Transverse colon (tissue), 4 donors: ENCODE data around the gene MTOR.

ENCODE experiments used
- EP300 ChIP-seq: sonication (generic); formaldehyde crosslinking; IDR thresholded peaks from one replicate; pipeline ENCODE4 v1.6.1; 2017; ENCODE audit warnings: antibody characterized with exemption, low read depth
- POLR2A ChIP-seq: fragments of 450-650 bp; IDR thresholded peaks from one replicate; pipeline ENCODE4 v1.6.1; 2016; ENCODE audit warnings: antibody characterized with exemption, mild to moderate bottlenecking, moderate library complexity
- POLR2AphosphoS5 ChIP-seq, 3 donors: sonication (generic); formaldehyde crosslinking; IDR thresholded peaks; one replicate each; pipeline ENCODE4 v1.6.1; 2016; ENCODE audit warnings: antibody characterized with exemption in 3 of 3
- TF ChIP-seq, protein P1 (sequence below), 5 experiments: fragments of 200-600 bp in 3 of 5; fragments of 450-650 bp in 2 of 5; sonication (generic) in 3 of 5; IDR thresholded peaks; 1 replicate in 2 of 5; 2 replicates in 3 of 5; pipeline ENCODE4 v1.5.1; 2016 to 2017; ENCODE audit warnings: antibody characterized with exemption in 5 of 5, inconsistent platforms in 3 of 5, mild to moderate bottlenecking in 2 of 5, moderate library complexity in 1 of 5

- no peak for TF ChIP-seq POLR2AphosphoS5 (IDR thresholded peaks at IDR 0.05)
- TF ChIP-seq, protein P1, sequence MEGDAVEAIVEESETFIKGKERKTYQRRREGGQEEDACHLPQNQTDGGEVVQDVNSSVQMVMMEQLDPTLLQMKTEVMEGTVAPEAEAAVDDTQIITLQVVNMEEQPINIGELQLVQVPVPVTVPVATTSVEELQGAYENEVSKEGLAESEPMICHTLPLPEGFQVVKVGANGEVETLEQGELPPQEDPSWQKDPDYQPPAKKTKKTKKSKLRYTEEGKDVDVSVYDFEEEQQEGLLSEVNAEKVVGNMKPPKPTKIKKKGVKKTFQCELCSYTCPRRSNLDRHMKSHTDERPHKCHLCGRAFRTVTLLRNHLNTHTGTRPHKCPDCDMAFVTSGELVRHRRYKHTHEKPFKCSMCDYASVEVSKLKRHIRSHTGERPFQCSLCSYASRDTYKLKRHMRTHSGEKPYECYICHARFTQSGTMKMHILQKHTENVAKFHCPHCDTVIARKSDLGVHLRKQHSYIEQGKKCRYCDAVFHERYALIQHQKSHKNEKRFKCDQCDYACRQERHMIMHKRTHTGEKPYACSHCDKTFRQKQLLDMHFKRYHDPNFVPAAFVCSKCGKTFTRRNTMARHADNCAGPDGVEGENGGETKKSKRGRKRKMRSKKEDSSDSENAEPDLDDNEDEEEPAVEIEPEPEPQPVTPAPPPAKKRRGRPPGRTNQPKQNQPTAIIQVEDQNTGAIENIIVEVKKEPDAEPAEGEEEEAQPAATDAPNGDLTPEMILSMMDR (IDR thresholded peaks at IDR 0.05): no peak
- no peak for TF ChIP-seq POLR2A
- TF ChIP-seq EP300: no peak
Measured at GRCh38 chr1:11157394-11157793, 105.0 kb downstream of the MTOR start.
